ENCODE results near the gene MEF2D. TPM values are rescaled to one million over a fixed set of nuclear protein-coding genes. Genes with fewer than 3 reads are reported as not detected.

MEF2D gene
- total RNA-seq, 1 experiment from 2014 or later, result 6.2 TPM

Other genes with a start within 250 kb of the MEF2D start
- 52.9 and 53.1 TPM in 2 replicates for gene SMG5, start 217.9 kb downstream of the MEF2D start, total RNA-seq (2014; rRNA removed; shearing (Covaris generic); ENCODE audit: low replicate concordance)
- 1.4 and 2.5 TPM in 2 replicates for gene TMEM79, start 216.4 kb downstream of the MEF2D start, total RNA-seq (2014; rRNA removed; shearing (Covaris generic); ENCODE audit: low replicate concordance)
- gene GLMP, start 205.1 kb downstream of the MEF2D start, total RNA-seq (2014; rRNA removed; shearing (Covaris generic); ENCODE audit: low replicate concordance), result 79.0 and 119 TPM in 2 replicates
- gene VHLL, start 201.5 kb downstream of the MEF2D start, total RNA-seq (2014; rRNA removed; shearing (Covaris generic); ENCODE audit: low replicate concordance), result not detected in 2 replicates
- gene CCT3, start 162.5 kb downstream of the MEF2D start, total RNA-seq (2014; rRNA removed; shearing (Covaris generic); ENCODE audit: low replicate concordance), result 691 and 710 TPM in 2 replicates
- 14.3 TPM in 1 of 2 replicates, not detected in the other for gene TSACC, start 162.2 kb downstream of the MEF2D start, total RNA-seq (2014; rRNA removed; shearing (Covaris generic); ENCODE audit: low replicate concordance)
- gene RHBG, start 131.6 kb downstream of the MEF2D start, total RNA-seq (2014; rRNA removed; shearing (Covaris generic); ENCODE audit: low replicate concordance), result not detected in 2 replicates
- 34.8 and 47.1 TPM in 2 replicates for gene IQGAP3, start 71.8 kb upstream of the MEF2D start, total RNA-seq (2014; rRNA removed; shearing (Covaris generic); ENCODE audit: low replicate concordance)
- not detected in 2 replicates for gene TTC24, start 78.9 kb upstream of the MEF2D start, total RNA-seq (2014; rRNA removed; shearing (Covaris generic); ENCODE audit: low replicate concordance)
- gene NAXE, start 91.0 kb upstream of the MEF2D start, total RNA-seq (2014; rRNA removed; shearing (Covaris generic); ENCODE audit: low replicate concordance), result 142 and 150 TPM in 2 replicates
- gene GPATCH4, start 100.7 kb upstream of the MEF2D start, total RNA-seq (2014; rRNA removed; shearing (Covaris generic); ENCODE audit: low replicate concordance), result 8.8 and 33.6 TPM in 2 replicates
- gene HAPLN2, start 118.6 kb upstream of the MEF2D start, total RNA-seq (2014; rRNA removed; shearing (Covaris generic); ENCODE audit: low replicate concordance), result not detected in 2 replicates
- gene BCAN, start 141.3 kb upstream of the MEF2D start, total RNA-seq (2014; rRNA removed; shearing (Covaris generic); ENCODE audit: low replicate concordance), result not detected in 2 replicates
- gene NES, start 176.6 kb upstream of the MEF2D start, total RNA-seq (2014; rRNA removed; shearing (Covaris generic); ENCODE audit: low replicate concordance), result 0.03 TPM in 2 replicates
- gene CRABP2, start 204.8 kb upstream of the MEF2D start, total RNA-seq (2014; rRNA removed; shearing (Covaris generic); ENCODE audit: low replicate concordance), result not detected in 2 replicates
- gene METTL25B, start 227.7 kb upstream of the MEF2D start, total RNA-seq (2014; rRNA removed; shearing (Covaris generic); ENCODE audit: low replicate concordance), result 34.4 and 34.6 TPM in 2 replicates
- 9.6 and 19.6 TPM in 2 replicates for gene ISG20L2, start 228.0 kb upstream of the MEF2D start, total RNA-seq (2014; rRNA removed; shearing (Covaris generic); ENCODE audit: low replicate concordance)
- 181 and 194 TPM in 2 replicates for gene MRPL24, start 240.3 kb upstream of the MEF2D start, total RNA-seq (2014; rRNA removed; shearing (Covaris generic); ENCODE audit: low replicate concordance)

Measured in Caki2 (cell line).